GM19240 (cell line): ENCODE results near the gene TMEM209.
"Not testable (repeated sequence)": the region's sequence is repeated elsewhere in the genome, so short reads cannot be mapped to it uniquely, and the experiment has no call there.

Experiments used
- DNase-seq: peaks from one replicate; pipeline ENCODE4 v3.0.0; 2011; ENCODE audit warnings: low spot score; ENCODE audit not compliant: insufficient read length

The TMEM209 gene

GRCh38 chr7:130205084-130205947, at the start of gene TMEM209:
Gene TMEM209 (minus strand): TSS chr7:130205406. CDS start chr7:130205375, 31 bp downstream.
- DNase-seq: peak; percentile 89

DNA sequence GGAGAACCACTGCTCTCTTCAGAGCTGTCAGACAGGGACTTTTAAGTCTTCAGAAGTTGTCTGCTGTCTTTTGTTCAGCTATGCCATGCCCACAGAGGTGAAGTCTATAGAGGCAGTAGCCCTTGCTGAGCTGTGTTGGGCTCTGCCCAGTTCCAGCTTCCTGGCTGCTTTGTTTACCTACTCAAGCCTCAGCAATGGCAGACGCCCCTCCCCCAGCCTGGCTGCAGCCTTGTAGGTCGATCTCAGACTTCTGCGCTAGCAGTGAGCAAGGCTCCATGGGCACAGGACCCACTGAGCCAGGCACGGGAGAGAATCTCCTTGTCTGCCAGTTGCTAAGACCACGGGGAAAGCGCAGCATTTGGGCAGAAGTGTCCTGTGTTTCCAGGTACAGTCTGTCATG, 49.3 kb upstream of the TMEM209 start:
- no peak for DNase-seq

DNA sequence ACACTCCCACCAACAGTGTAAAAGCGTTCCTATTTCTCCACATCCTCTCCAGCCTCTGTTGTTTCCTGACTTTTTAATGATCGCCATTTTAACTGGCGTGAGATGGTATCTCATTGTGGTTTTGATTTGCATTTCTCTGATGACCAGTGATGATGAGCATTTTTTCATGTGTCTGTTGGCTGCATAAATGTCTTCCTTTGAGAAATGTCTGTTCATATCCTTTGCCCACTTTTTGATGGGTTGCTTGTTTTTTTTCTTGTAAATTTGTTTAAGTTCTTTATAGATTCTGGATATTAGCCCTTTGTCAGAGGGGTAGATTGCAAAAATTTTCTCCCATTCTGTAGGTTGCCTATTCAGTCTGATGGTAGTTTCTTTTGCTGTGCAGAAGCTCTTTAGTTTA, 44.4 kb upstream of the TMEM209 start:
- DNase-seq: not testable (repeated sequence)

DNA sequence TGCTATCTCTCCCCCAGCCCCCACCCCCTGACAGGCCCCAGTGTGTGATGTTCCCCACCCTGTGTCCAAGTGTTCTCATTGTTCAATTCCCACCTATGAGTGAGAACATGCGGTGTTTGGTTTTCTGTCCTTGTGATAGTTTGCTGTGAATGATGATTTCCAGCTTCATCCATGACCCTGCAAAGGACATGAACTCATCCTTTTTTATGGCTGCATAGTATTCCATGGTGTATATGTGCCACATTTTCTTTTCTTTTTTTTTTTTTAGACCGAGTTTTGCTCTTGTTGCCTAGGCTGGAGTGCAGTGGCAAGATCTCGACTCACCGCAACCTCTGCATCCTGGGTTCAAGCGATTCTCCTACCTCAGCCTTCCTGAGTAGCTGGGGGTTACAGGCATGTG, 43.6 kb upstream of the TMEM209 start:
- not testable (repeated sequence) for DNase-seq

- DNase-seq: not testable (repeated sequence)
Measured at GRCh38 chr7:130246491-130246890, 41.3 kb upstream of the TMEM209 start.

DNA sequence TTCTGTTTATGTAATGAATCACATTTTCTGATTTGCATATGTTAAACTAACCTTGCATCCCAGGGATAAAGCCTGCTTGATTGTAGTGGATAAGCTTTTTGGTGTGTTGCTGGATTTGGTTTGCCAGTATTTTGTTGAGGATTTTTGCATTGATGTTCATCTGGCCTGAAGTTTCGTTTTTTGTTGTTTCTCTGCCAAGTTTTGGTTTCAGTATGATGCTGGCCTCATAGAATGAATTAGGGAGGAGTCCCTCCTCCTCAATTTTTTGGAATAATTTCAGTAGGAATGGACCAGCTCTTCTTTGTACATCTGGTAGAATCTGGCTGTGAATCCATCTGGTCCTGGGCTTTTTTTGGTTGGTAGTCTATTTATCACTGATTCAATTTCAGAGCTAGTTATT, 38.3 kb upstream of the TMEM209 start:
- DNase-seq: not testable (repeated sequence)

DNA sequence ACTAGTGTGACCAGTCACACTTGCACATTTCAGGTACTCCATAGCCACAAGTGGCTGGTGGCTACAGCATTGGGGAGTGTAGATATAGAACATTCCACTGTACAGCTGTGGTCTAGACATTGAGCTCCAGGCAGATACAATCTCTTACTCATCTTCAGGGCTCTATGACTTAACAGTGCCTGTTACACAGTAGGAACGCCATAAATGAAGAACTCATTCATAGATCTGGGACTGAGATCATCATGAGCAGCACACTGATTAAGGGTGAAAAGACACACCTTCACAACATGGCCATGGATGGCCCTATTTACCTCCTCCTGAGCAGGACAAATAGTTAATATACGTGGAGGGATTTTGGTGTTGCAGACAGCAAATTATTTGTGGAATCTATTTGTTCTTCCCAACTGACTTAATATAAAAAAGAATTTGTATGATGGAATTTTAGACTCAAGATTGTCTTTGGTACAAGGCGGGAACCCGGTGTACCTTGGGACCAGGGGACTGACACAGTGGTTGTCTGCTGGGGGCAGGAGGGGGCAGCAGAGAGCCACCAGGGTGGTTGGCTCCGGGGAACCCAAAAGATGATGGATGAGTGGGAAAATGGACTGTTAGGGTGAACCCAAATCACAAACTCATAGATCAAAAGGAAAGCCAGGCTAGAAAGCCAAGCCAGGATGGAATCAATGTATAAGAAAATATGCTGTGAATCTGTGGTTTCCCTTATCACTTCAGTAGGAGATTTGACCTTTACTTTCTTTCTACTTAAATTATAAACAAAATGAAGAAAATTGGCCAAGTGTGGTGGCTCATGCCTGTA, 37.2 kb upstream of the TMEM209 start:
- DNase-seq: peak; percentile 36

DNA sequence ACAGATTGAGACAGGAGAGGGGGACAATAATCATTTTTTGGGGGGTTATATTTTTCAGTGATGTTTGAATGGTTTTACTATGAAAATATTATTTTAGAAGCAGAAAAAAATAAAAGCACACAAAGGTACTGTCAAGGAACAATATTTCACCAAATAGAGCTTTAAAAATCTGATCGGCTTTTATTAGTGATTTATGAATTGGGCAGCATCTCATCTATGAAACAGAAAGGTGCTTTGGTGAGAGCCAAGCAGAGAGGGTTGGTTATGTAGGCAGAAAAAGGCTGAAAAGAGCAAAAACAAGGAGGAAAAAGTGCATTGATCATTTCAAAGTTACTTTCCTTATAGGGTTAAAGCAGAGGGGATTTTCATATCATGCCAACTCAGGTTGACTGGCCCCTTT, 35.0 kb upstream of the TMEM209 start:
- DNase-seq: no peak

- not testable (repeated sequence) for DNase-seq
Measured at GRCh38 chr7:130236361-130236760, 31.2 kb upstream of the TMEM209 start.

GRCh38 chr7:130234078-130234477, 28.9 kb upstream of the TMEM209 start:
- no peak for DNase-seq

DNA sequence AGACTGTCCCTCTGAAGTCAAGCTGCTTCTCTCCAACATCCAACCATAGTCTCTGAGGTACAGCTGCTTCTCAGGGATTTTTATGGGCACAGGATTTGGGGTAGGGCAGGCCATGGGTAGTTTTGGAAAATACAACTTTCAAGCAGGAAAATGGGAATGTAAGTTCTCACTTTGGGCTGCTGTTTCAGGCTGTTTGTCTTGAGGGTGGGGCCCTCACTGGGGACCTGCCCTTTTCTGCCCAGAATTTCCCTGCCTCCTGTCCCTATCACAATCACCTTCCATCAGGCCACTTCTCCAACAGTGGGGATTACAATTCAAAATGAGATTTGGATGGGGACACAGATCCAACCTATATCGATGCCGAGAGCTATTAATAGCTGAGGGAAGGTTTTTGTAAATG, 27.0 kb upstream of the TMEM209 start:
- no peak for DNase-seq

GRCh38 chr7:130231792-130232191, 26.6 kb upstream of the TMEM209 start:
- no peak for DNase-seq

DNA sequence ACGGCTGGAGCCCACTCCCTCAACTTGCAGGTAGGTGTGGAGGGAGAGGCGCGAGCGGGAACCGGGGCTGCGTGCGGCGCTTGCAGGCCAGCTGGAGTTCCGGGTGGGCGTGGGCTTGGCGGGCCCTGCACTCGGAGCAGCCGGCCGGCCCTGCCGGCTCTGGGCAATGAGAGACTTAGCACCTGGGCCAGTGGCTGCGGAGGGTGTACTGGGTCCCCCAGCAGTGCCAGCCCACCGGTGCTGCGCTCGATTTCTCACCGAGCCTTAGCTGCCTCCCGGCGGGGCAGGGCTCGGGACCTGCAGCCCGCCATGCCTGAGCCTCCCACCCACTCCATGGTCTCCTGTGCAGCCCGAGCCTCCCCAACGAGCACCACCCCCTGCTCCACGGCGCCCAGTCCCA, 24.8 kb upstream of the TMEM209 start:
- DNase-seq: not testable (repeated sequence)

GRCh38 chr7:130228840-130229502, 23.8 kb upstream of the TMEM209 start:
- DNase-seq: no peak

- DNase-seq: no peak
Measured at GRCh38 chr7:130227883-130228575, 22.8 kb upstream of the TMEM209 start.

DNA sequence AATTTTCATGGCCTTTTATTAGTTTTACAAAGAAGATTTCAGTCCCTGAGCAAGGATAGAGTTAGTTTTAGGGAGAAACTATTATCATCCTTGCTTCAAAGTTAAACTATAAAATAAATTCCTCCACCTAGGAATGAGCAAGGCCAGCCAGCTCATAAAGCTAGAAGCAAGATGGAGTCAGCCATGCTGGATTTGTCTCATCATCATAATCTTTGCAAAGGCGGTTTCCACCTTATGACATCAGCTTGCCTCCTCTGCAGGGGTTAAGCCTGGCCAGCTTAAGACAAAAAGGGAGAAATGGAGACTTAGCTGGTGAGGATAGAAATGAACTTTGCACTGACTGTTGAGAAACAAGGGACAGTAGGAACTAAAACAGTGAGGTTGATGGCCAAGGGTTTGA, 21.1 kb upstream of the TMEM209 start:
- no peak for DNase-seq

- not testable (repeated sequence) for DNase-seq
Measured at GRCh38 chr7:130224923-130225322, 19.7 kb upstream of the TMEM209 start.

DNA sequence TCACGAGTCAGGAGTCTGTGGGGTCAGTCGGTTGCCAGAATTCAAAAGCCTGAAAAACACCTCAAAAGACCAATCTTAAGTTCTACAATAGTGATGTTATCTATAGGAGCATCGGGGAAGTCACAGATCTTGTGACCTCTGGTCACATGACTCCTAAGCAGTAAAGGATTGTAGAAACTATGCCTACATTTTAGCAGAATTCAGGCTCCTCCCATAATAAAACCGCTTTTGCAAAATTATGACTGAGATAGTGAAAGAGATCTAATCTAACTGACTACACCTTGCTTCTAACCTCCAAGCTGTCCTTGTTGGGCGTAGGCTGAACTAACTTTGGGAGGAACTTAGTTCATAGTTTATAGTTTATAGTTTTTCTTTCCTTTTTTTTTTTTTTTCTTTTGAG, 19.0 kb upstream of the TMEM209 start:
- DNase-seq: no peak

DNA sequence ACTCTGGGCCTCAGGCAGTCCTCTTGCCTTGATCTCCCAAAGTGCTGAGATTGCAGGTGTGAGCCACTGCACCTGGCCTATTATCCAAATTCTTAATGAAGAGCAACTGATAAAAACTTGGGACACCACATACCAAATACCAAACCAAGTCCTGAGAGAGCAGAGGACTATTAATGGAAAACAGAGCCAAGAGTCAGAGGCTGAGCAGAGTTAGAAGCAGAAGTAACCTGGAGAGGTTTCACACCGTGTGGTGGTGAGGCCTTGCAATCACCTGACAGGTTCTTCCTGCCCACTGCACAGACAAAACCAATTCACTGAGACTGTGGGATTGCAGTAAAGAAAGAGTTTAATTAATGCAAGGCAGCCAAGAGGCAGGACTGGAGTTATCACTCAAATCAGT, 18.4 kb upstream of the TMEM209 start:
- DNase-seq: no peak

- DNase-seq: no peak
Measured at GRCh38 chr7:130221746-130222145, 16.5 kb upstream of the TMEM209 start.

- DNase-seq: no peak
Measured at GRCh38 chr7:130219871-130220270, 14.7 kb upstream of the TMEM209 start.
